C4-2B (cell line): ENCODE data around the gene B4GALT6.

Experiments used
- H3K27ac ChIP-seq: fragments of 450-650 bp; 2 replicates; pipeline ENCODE4 v1.5.1; 2017
- TF ChIP-seq, protein P1 (sequence below): fragments of 450-650 bp; conservative IDR thresholded peaks from 2 replicates; pipeline ENCODE4 v1.5.1; 2017; ENCODE audit warnings: mild to moderate bottlenecking

Gene B4GALT6

DNA sequence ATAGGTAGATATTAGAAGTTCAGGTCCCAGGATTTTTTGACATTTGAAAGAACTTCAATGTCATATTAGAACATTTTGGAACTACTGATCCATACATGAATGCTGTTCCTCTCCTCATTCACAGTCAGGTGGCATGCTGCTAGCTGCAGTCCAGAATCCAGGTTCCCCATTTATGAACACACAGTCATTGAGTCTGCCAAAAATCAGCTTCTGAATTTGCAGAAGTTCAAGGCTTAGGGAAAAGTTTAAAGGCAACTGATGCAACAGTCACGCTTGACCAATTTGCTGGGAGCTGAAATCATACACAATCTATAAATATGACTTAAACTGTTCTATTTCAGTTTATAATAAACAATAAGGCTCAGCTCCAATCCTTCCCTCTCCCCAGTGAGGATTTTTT lies 110.0 kb downstream of the B4GALT6 start:
- TF ChIP-seq, protein P1, sequence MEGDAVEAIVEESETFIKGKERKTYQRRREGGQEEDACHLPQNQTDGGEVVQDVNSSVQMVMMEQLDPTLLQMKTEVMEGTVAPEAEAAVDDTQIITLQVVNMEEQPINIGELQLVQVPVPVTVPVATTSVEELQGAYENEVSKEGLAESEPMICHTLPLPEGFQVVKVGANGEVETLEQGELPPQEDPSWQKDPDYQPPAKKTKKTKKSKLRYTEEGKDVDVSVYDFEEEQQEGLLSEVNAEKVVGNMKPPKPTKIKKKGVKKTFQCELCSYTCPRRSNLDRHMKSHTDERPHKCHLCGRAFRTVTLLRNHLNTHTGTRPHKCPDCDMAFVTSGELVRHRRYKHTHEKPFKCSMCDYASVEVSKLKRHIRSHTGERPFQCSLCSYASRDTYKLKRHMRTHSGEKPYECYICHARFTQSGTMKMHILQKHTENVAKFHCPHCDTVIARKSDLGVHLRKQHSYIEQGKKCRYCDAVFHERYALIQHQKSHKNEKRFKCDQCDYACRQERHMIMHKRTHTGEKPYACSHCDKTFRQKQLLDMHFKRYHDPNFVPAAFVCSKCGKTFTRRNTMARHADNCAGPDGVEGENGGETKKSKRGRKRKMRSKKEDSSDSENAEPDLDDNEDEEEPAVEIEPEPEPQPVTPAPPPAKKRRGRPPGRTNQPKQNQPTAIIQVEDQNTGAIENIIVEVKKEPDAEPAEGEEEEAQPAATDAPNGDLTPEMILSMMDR, result no peak

More for the DNA sequence above, 110.0 kb downstream of the B4GALT6 start:
- no peak overlapping the region for H3K27ac ChIP-seq
